B cell (primary cell): ENCODE data around the gene RIMKLB. TPM values are rescaled to one million over a fixed set of nuclear protein-coding genes. Genes with fewer than 3 reads are reported as not detected.

Source experiments
- ATAC-seq: fragments of 200-7000 bp; cut with Tn5 transposase; one replicate; pipeline ENCODE4 v1.10.0; 2021; ENCODE audit warnings: low read depth, mild to moderate bottlenecking, moderate number of reproducible peaks, moderate library complexity
- CTCF ChIA-PET: fragments of 350-600 bp; sonication (Branson Sonifier 250); formaldehyde crosslinking; loops from one replicate; lab custom pipeline; 2021; ENCODE audit warnings: antibody characterized with exemption, inconsistent platforms; lab: Charles Lee
- POLR2A ChIA-PET: fragments of 350-600 bp; sonication (Branson Sonifier 250); formaldehyde crosslinking; loops from one replicate; lab custom pipeline; 2021; ENCODE audit warnings: antibody characterized with exemption; lab: Charles Lee
- DNase-seq: peaks from one replicate; pipeline ENCODE4 v3.0.0; 2013
- H2AFZ ChIP-seq: 2 replicates; pipeline ENCODE4 v1.6.1; 2012; ENCODE audit warnings: mild to moderate bottlenecking, low read depth, low read length; ENCODE audit not compliant: insufficient read depth, poor library complexity, severe bottlenecking
- H3K27ac ChIP-seq, 2 donors: 1 replicate in 1 of 2; 2 replicates in 1 of 2; pipeline ENCODE4 v1.5.1; 2012 to 2013; ENCODE audit warnings: low read length in 2 of 2, mild to moderate bottlenecking in 2 of 2, moderate library complexity in 1 of 2
- H3K27me3 ChIP-seq, 4 experiments: fragments of 200-600 bp in 1 of 4; sonication (generic) in 1 of 4; replicated peaks in 1 of 4; 1 replicate in 2 of 4; 2 replicates in 2 of 4; pipeline versions ENCODE4 v1.6.1 to v1.7.0; 2013 to 2016; ENCODE audit warnings: low read length in 3 of 4, mild to moderate bottlenecking in 2 of 4, mixed read lengths in 1 of 4, moderate library complexity in 1 of 4; ENCODE audit not compliant: insufficient read depth in 4 of 4, control insufficient read depth in 3 of 4; ENCODE audit errors: control extremely low read depth in 1 of 4
- H3K36me3 ChIP-seq, 2 experiments: replicated peaks in 1 of 2; 1 replicate in 1 of 2; 2 replicates in 1 of 2; pipeline versions ENCODE4 v1.6.1 to v1.7.1; 2013; ENCODE audit warnings: low read length in 1 of 2; ENCODE audit not compliant: insufficient read depth in 2 of 2, control insufficient read depth in 1 of 2; ENCODE audit errors: control extremely low read depth in 1 of 2, extremely low read depth in 1 of 2
- H3K4me1 ChIP-seq, 2 donors: fragments of 200-600 bp in 1 of 2; sonication (generic) in 1 of 2; 1 replicate in 1 of 2; 2 replicates in 1 of 2; pipeline versions ENCODE4 v1.5.1 to v1.6.1; 2013 to 2017; ENCODE audit warnings: low read length in 2 of 2; ENCODE audit not compliant: control insufficient read depth in 2 of 2, insufficient read depth in 2 of 2
- H3K4me2 ChIP-seq: replicated peaks from 2 replicates; pipeline ENCODE3; 2012; ENCODE audit warnings: mild to moderate bottlenecking, low read depth, low read length; ENCODE audit not compliant: poor library complexity, severe bottlenecking
- H3K4me3 ChIP-seq, 5 experiments: fragments of 200-600 bp in 1 of 5; sonication (generic) in 1 of 5; 1 replicate in 3 of 5; 2 replicates in 2 of 5; pipeline versions ENCODE4 v1.5.1 to v1.7.0; 2011 to 2016; ENCODE audit warnings: low read length in 4 of 5, mild to moderate bottlenecking in 4 of 5, low read depth in 2 of 5, control low read depth in 1 of 5, moderate library complexity in 1 of 5; ENCODE audit not compliant: insufficient read depth in 1 of 5; ENCODE audit errors: control extremely low read depth in 1 of 5, extremely low read depth in 1 of 5
- H3K79me2 ChIP-seq: fragments of 200-600 bp; sonication (generic); one replicate; pipeline ENCODE4 v1.6.0; 2016; ENCODE audit warnings: low read length; ENCODE audit not compliant: control insufficient read depth, insufficient read depth
- H3K9ac ChIP-seq: fragments of 200-600 bp; sonication (generic); 2 replicates; pipeline ENCODE4 v1.6.1; 2017; ENCODE audit warnings: mild to moderate bottlenecking, low read length, moderate library complexity
- H3K9me3 ChIP-seq, 3 donors: one replicate each; pipeline versions ENCODE4 v1.6.1 to v1.7.1; 2013; ENCODE audit warnings: low read length in 2 of 3; ENCODE audit not compliant: control insufficient read depth in 2 of 3, insufficient read depth in 1 of 3; ENCODE audit errors: control extremely low read depth in 1 of 3
- H4K20me1 ChIP-seq: 2 replicates; pipeline ENCODE4 v1.6.0; 2012; ENCODE audit warnings: mild to moderate bottlenecking, low read length; ENCODE audit not compliant: insufficient read depth, control insufficient read depth, poor library complexity, severe bottlenecking
- H3K27ac Mint-ChIP-seq: one replicate; pipeline ENCODE4 v1.8.0; 2021; ENCODE audit warnings: mixed read lengths
- H3K27me3 Mint-ChIP-seq: one replicate; pipeline ENCODE4 v1.8.0; 2021; ENCODE audit warnings: mixed read lengths
- H3K4me1 Mint-ChIP-seq: one replicate; pipeline ENCODE4 v1.8.0; 2021; ENCODE audit warnings: mixed read lengths
- H3K4me3 Mint-ChIP-seq: one replicate; pipeline ENCODE4 v1.8.0; 2021; ENCODE audit warnings: mixed read lengths
- H3K9me3 Mint-ChIP-seq: one replicate; pipeline ENCODE4 v1.8.0; 2022; ENCODE audit warnings: mixed read lengths; ENCODE audit not compliant: insufficient read depth
- EZH2 ChIP-seq: IDR thresholded peaks from 2 replicates; pipeline ENCODE4 v1.6.1; 2012; ENCODE audit warnings: borderline replicate concordance, low read depth, mild to moderate bottlenecking, moderate library complexity, low read length; ENCODE audit not compliant: insufficient read depth, poor library complexity, severe bottlenecking
- WGBS: methylation state at CpG from one replicate; pipeline ENCODE4 v1.1.5; 2013; ENCODE audit warnings: missing lambda C conversion rate; ENCODE audit not compliant: insufficient coverage; 5-methylcytosine and 5-hydroxymethylcytosine counted together
- intact Hi-C: fragments of 100-400 bp; cut with micrococcal nuclease; formaldehyde crosslinking; loops from one replicate; pipeline ENCODE4 v1.10.0; 2022
- polyA plus RNA-seq: library from polyadenylated mRNA; depleted of rRNA; stranded (reverse); fragments of >200 nt; gene quantifications from 2 replicates; pipeline ENCODE4 v1.2.3, GENCODE V29; 2012
- total RNA-seq, 2 donors: library from RNA; stranded (reverse); fragments of 120-200 nt in 1 of 2; gene quantifications; 1 replicate in 1 of 2; 2 replicates in 1 of 2; pipeline versions ENCODE4 v1.2.3 to v1.2.4, GENCODE V29; 2013 to 2022
- TF ChIP-seq, protein P1 (sequence below): fragments of 200-600 bp; IDR thresholded peaks from one replicate; pipeline ENCODE4 v1.8.0; 2022; ENCODE audit warnings: antibody characterized with exemption, mild to moderate bottlenecking

The RIMKLB gene
- total and polyA plus RNA-seq, 2 donors (not counting 1 experiment from before 2014, with no cell fraction given), result 27.8 to 54.2 TPM

DNA sequence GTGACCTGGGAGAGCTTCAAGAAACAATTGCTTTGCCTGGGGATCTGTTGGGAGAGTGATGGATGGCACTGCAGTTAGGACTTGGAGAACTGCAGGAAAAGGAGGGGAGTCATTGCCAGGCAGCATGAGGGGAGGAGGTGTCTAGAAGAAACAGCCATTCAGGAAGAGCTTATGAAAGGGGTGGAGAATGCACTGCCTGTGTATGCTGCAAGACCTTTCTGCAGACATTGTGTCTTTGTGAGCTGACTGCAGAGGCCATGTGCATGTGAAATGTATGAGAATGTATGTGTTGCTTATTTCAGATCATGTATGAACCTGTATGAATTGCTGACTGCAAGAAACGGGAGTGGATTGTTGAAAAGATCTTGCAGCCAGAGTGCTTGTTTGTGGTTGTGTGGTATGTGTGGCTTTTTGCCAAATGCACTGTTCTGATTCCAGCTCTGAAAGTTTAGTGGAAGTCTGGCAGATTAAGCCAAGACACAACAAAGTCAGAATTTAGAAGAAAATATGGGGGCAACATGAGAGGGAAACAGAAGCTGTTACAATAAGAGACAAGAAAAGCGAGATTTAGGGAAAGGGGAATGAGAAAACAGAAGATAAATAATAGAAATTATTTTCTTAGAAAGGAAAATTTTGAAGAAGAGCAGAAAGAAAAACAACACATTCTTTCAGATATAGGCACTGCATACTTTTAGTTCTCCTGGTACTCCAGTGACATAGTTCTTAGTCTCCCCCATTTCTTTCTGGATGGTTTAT, 9.8 kb upstream of the RIMKLB start:
- Histone ChIP-seq H4K20me1 (no peaks in the 10 kb centered on the region), H3K4me3 (no peak overlapping the region), H3K9me3 (no peaks in the 10 kb centered on the region), H3K4me1 (peaks cover 9 to 10% of the 10 kb centered on the region in 2 donors), H2AFZ (peak overlapping the region; percentile 16), H3K4me2 (no peak overlapping the region), H3K79me2 (no peaks in the 10 kb centered on the region), H3K27ac (no peak overlapping the region), H3K27me3 (no peaks in the 10 kb centered on the region), H3K36me3 (no peaks in the 10 kb centered on the region), H3K9ac (no peak overlapping the region)
- CTCF ChIA-PET, result interaction anchor here (0.5 to 1.4 kb wide), 5 partner anchors 17 to 206 kb away, joined by 3 to 4 read pairs (median 3); no protein-coding TSS in a partner anchor
- DNase-seq (no peak), ATAC-seq (no peak)
- Mint-ChIP-seq H3K9me3 (no peaks in the 10 kb centered on the region), H3K4me3 (no peak overlapping the region), H3K27me3 (peaks cover 21% of the 10 kb centered on the region), H3K4me1 (peaks cover 11% of the 10 kb centered on the region), H3K27ac (no peak overlapping the region)
- TF ChIP-seq, protein P1, sequence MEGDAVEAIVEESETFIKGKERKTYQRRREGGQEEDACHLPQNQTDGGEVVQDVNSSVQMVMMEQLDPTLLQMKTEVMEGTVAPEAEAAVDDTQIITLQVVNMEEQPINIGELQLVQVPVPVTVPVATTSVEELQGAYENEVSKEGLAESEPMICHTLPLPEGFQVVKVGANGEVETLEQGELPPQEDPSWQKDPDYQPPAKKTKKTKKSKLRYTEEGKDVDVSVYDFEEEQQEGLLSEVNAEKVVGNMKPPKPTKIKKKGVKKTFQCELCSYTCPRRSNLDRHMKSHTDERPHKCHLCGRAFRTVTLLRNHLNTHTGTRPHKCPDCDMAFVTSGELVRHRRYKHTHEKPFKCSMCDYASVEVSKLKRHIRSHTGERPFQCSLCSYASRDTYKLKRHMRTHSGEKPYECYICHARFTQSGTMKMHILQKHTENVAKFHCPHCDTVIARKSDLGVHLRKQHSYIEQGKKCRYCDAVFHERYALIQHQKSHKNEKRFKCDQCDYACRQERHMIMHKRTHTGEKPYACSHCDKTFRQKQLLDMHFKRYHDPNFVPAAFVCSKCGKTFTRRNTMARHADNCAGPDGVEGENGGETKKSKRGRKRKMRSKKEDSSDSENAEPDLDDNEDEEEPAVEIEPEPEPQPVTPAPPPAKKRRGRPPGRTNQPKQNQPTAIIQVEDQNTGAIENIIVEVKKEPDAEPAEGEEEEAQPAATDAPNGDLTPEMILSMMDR, result no peak
- TF ChIP-seq EZH2, result no peak
- intact Hi-C loops, result no loop called here
- 6% methylated on average over 1 of the region's 2 CpGs for WGBS
- POLR2A ChIA-PET, result no interaction called here

DNA sequence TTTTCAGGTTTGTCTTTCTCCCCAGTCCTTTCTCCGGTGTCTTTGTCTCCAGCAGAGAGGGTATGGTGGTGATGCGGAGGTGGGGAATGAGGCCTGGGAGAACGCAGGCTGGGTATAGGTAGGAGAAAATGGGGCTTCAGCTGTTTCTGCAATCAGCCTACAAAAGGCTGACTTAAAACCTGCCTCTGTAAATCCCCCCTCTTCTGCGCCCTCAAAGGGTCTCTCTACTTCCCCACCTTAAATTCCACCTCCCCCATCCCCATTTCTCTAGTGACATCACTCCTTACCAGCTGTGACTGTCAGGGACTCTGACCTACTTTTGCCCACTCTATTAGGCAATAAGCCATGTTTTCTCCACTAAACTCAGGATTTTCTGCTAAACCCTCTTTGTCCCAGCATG, 8.1 kb upstream of the RIMKLB start:
- H3K4me1 ChIP-seq, result peaks cover 11 to 12% of the 10 kb centered on the region in 2 donors
- H4K20me1 ChIP-seq, result no peaks in the 10 kb centered on the region
- H3K9ac ChIP-seq, result no peak overlapping the region
- H3K79me2 ChIP-seq, result no peaks in the 10 kb centered on the region
- ATAC-seq, result no peak
- H3K4me2 ChIP-seq, result no peak overlapping the region
- H3K9me3 ChIP-seq, result no peaks in the 10 kb centered on the region
- H2AFZ ChIP-seq, result no peak overlapping the region
- H3K4me3 ChIP-seq, result no peak overlapping the region
- 100% methylated on average over 1 of the region's 4 CpGs for WGBS
- peaks cover 14% of the 10 kb centered on the region for H3K4me1 Mint-ChIP-seq
- TF ChIP-seq, protein P1, result no peak
- TF ChIP-seq EZH2, result no peak
- H3K9me3 Mint-ChIP-seq, result no peaks in the 10 kb centered on the region
- intact Hi-C loops, result no loop called here
- POLR2A ChIA-PET, result no interaction called here
- H3K27ac ChIP-seq, result no peak overlapping the region
- CTCF ChIA-PET, result interaction anchor here (1.1 kb wide), 2 partner anchors 45 to 202 kb away, joined by 4 read pairs; no protein-coding TSS in a partner anchor
- H3K36me3 ChIP-seq, result no peaks in the 10 kb centered on the region
- H3K27ac Mint-ChIP-seq, result no peak overlapping the region
- no peak overlapping the region for H3K4me3 Mint-ChIP-seq
- no peak for DNase-seq
- H3K27me3 ChIP-seq, result no peaks in the 10 kb centered on the region
- H3K27me3 Mint-ChIP-seq, result peaks cover 21% of the 10 kb centered on the region
